Measurements from ENCODE around the gene KRT8.

DNA sequence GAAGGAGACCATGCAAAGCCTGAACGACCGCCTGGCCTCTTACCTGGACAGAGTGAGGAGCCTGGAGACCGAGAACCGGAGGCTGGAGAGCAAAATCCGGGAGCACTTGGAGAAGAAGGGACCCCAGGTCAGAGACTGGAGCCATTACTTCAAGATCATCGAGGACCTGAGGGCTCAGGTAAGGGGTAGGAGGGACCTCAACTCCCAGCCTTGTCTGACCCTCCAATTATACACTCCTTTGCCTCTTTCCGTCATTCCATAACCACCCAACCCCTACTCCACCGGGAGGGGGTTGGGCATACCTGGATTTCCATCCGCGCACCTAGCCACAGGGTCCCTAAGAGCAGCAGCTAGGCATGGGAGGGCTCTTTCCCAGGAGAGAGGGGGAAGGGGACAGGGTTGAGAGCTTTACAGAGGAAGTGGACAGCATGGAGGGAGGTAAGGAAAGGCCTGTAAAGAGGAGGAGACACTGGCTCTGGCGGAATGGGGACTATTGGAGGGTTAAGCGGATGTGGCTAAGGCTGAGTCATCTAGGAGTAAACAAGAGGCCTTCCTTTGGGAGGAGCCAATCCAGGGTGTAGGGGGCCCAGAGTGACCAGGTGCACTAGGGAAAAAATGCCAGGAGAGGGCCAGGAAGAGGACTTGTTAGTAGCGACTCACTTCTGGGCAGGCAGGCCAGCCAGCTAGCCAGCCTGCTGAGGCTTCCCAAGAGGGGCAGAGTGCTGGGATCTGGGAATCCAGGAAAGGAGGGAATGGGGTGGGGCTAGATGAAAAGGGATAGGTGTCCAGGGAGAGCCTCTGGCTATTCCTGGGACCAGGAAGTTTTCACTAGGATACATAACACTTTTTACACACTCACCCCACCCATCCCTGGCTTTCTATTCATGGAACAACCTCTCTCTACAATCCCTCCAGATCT, 44.8 kb upstream of the KRT8 start:
- TF ChIP-seq, protein P1, sequence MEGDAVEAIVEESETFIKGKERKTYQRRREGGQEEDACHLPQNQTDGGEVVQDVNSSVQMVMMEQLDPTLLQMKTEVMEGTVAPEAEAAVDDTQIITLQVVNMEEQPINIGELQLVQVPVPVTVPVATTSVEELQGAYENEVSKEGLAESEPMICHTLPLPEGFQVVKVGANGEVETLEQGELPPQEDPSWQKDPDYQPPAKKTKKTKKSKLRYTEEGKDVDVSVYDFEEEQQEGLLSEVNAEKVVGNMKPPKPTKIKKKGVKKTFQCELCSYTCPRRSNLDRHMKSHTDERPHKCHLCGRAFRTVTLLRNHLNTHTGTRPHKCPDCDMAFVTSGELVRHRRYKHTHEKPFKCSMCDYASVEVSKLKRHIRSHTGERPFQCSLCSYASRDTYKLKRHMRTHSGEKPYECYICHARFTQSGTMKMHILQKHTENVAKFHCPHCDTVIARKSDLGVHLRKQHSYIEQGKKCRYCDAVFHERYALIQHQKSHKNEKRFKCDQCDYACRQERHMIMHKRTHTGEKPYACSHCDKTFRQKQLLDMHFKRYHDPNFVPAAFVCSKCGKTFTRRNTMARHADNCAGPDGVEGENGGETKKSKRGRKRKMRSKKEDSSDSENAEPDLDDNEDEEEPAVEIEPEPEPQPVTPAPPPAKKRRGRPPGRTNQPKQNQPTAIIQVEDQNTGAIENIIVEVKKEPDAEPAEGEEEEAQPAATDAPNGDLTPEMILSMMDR (conservative IDR thresholded peaks at IDR 0.05) = no peak
- 0 out of 2 replicates have a peak, but pooled peaks have one; percentile 21 for TF ChIP-seq ZFX (IDR thresholded peaks at IDR 0.05)
